Smooth muscle cell (in vitro differentiated cells): ENCODE data around the gene ADAMTS12. TPM values are rescaled to one million over a fixed set of nuclear protein-coding genes. Genes with fewer than 3 reads are reported as not detected.

Experiments used
- DNase-seq: peaks from one replicate; lab custom pipeline; 2025; ENCODE audit not compliant: unreplicated experiment; lab: John Stamatoyannopoulos, UW
- H2AFZ ChIP-seq: fragments of 200-600 bp; sonication (generic); 2 replicates; pipeline ENCODE4 v1.6.0; 2016; ENCODE audit warnings: antibody characterized with exemption, low read depth, mild to moderate bottlenecking
- H3F3A ChIP-seq: fragments of 200-600 bp; sonication (generic); 2 replicates; pipeline ENCODE4 v1.6.0; 2017; ENCODE audit warnings: antibody characterized with exemption, low read depth
- H3K27ac ChIP-seq: fragments of 200-600 bp; sonication (generic); 2 replicates; pipeline ENCODE4 v1.5.1; 2016; ENCODE audit warnings: low read depth, mild to moderate bottlenecking
- H3K27me3 ChIP-seq: fragments of 200-600 bp; sonication (generic); 2 replicates; pipeline ENCODE4 v1.6.1; 2016; ENCODE audit warnings: low read depth, mild to moderate bottlenecking
- H3K36me3 ChIP-seq: fragments of 200-600 bp; sonication (generic); 2 replicates; pipeline ENCODE4 v1.5.1; 2016; ENCODE audit warnings: low read depth
- H3K4me1 ChIP-seq: fragments of 200-600 bp; sonication (generic); 2 replicates; pipeline ENCODE4 v1.5.1; 2016; ENCODE audit warnings: low read depth
- H3K4me2 ChIP-seq: fragments of 200-600 bp; sonication (generic); 2 replicates; pipeline ENCODE4 v1.6.0; 2016; ENCODE audit warnings: mild to moderate bottlenecking
- H3K4me3 ChIP-seq: fragments of 200-600 bp; sonication (generic); 2 replicates; pipeline ENCODE4 v1.5.1; 2016; ENCODE audit warnings: mild to moderate bottlenecking
- H3K79me2 ChIP-seq: fragments of 200-600 bp; sonication (generic); 2 replicates; pipeline ENCODE4 v1.6.0; 2016; ENCODE audit warnings: low read depth, mild to moderate bottlenecking
- H3K9ac ChIP-seq: fragments of 200-600 bp; sonication (generic); 2 replicates; pipeline ENCODE4 v1.6.0; 2016; ENCODE audit warnings: low read depth
- H3K9me3 ChIP-seq: fragments of 200-600 bp; sonication (generic); replicated peaks from 2 replicates; pipeline ENCODE4 v1.5.1; 2016; ENCODE audit warnings: low read depth
- H4K20me1 ChIP-seq: fragments of 200-600 bp; sonication (generic); 2 replicates; pipeline ENCODE4 v1.6.0; 2016; ENCODE audit warnings: low read depth
- WGBS: methylation state at CpG from one replicate; pipeline ENCODE4 v1.1.7; 2016; ENCODE audit warnings: low lambda C conversion rate; 5-methylcytosine and 5-hydroxymethylcytosine counted together
- polyA plus RNA-seq: library from polyadenylated mRNA; unstranded; fragments of >200 nt; fragmentation: Nextera tagmentation; extraction: Ambion mirVana; gene quantifications from 2 replicates; pipeline ENCODE4 v1.2.1, GENCODE V29; 2016
- total RNA-seq: library from RNA; depleted of rRNA; stranded (reverse); fragments of >200 nt; gene quantifications from 2 replicates; pipeline ENCODE4 v1.2.3, GENCODE V29; 2014
- TF ChIP-seq, protein P1 (sequence below): fragments of 200-600 bp; sonication (generic); IDR thresholded peaks from 2 replicates; pipeline ENCODE4 v1.5.1; 2017; ENCODE audit warnings: borderline replicate concordance, mild to moderate bottlenecking, antibody characterized with exemption; ENCODE audit not compliant: insufficient read depth, poor library complexity, severe bottlenecking

Gene ADAMTS12
- total and polyA plus RNA-seq, 2 experiments from 2014 or later: 34.3 to 84.9 TPM

GRCh38 chr5:33903118-33903517 is 11.3 kb upstream of the ADAMTS12 start:
- Histone ChIP-seq H3K9ac (no peak overlapping the region), H3K27me3 (no peaks in the 10 kb centered on the region), H3K27ac (no peak overlapping the region), H3F3A (no peaks in the 10 kb centered on the region), H3K4me1 (no peaks in the 10 kb centered on the region), H4K20me1 (no peaks in the 10 kb centered on the region), H3K79me2 (no peaks in the 10 kb centered on the region), H3K4me3 (no peak overlapping the region), H3K4me2 (no peak overlapping the region), H3K36me3 (no peaks in the 10 kb centered on the region), H3K9me3 (peaks cover 13% of the 10 kb centered on the region), H2AFZ (no peak overlapping the region)
- DNase-seq: no peak
- 97% methylated on average over 2 of the region's 2 CpGs for WGBS
- TF ChIP-seq, protein P1, sequence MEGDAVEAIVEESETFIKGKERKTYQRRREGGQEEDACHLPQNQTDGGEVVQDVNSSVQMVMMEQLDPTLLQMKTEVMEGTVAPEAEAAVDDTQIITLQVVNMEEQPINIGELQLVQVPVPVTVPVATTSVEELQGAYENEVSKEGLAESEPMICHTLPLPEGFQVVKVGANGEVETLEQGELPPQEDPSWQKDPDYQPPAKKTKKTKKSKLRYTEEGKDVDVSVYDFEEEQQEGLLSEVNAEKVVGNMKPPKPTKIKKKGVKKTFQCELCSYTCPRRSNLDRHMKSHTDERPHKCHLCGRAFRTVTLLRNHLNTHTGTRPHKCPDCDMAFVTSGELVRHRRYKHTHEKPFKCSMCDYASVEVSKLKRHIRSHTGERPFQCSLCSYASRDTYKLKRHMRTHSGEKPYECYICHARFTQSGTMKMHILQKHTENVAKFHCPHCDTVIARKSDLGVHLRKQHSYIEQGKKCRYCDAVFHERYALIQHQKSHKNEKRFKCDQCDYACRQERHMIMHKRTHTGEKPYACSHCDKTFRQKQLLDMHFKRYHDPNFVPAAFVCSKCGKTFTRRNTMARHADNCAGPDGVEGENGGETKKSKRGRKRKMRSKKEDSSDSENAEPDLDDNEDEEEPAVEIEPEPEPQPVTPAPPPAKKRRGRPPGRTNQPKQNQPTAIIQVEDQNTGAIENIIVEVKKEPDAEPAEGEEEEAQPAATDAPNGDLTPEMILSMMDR: no peak

- Histone ChIP-seq H3K27ac (no peak overlapping the region), H3K9me3 (peaks cover 10% of the 10 kb centered on the region), H3F3A (no peaks in the 10 kb centered on the region), H4K20me1 (no peaks in the 10 kb centered on the region), H3K79me2 (no peaks in the 10 kb centered on the region), H3K4me1 (no peaks in the 10 kb centered on the region), H3K9ac (no peak overlapping the region), H3K4me2 (no peak overlapping the region), H3K4me3 (no peak overlapping the region), H2AFZ (no peak overlapping the region), H3K27me3 (no peaks in the 10 kb centered on the region), H3K36me3 (no peaks in the 10 kb centered on the region)
- 37% methylated on average over 1 of the region's 1 CpG for WGBS
- no peak for DNase-seq
- TF ChIP-seq, protein P1: no peak
Observed at GRCh38 chr5:33901156-33901555, 9.4 kb upstream of the ADAMTS12 start.

- Histone ChIP-seq H3K27me3 (no peaks in the 10 kb centered on the region), H3K4me3 (no peak overlapping the region), H4K20me1 (peaks cover 1% of the 10 kb centered on the region), H3K9me3 (no peaks in the 10 kb centered on the region), H3K4me1 (peaks cover 35% of the 10 kb centered on the region), H3F3A (peaks cover 40% of the 10 kb centered on the region), H3K27ac (peak overlapping the region; percentile 69), H3K79me2 (peaks cover 19% of the 10 kb centered on the region), H3K9ac (no peak overlapping the region), H3K4me2 (peak overlapping the region; percentile 93), H2AFZ (no peak overlapping the region), H3K36me3 (no peaks in the 10 kb centered on the region)
- TF ChIP-seq, protein P1: no peak
- DNase-seq: no peak
- 24% methylated on average over 1 of the region's 1 CpG for WGBS
Observed at GRCh38 chr5:33894566-33894965, 2.8 kb upstream of the ADAMTS12 start.

GRCh38 chr5:33892620-33893137 is 889 bp upstream of the ADAMTS12 start:
- Histone ChIP-seq H3K9ac (peak overlapping the region; percentile 60), H3K36me3 (no peaks in the 10 kb centered on the region), H3K4me1 (peaks cover 50% of the 10 kb centered on the region), H3F3A (peaks cover 40% of the 10 kb centered on the region), H3K9me3 (no peaks in the 10 kb centered on the region), H4K20me1 (peaks cover 20% of the 10 kb centered on the region), H3K27ac (peak overlapping the region; percentile 69), H2AFZ (peak overlapping the region; percentile 59), H3K4me2 (peak overlapping the region; percentile 93), H3K79me2 (peaks cover 38% of the 10 kb centered on the region), H3K27me3 (no peaks in the 10 kb centered on the region), H3K4me3 (peak overlapping the region; percentile 55)
- no peak for DNase-seq
- WGBS: 19% methylated on average over 5 of the region's 5 CpGs
- TF ChIP-seq, protein P1: no peak
